Rectal smooth muscle tissue (tissue), 1 donor: ENCODE data around the gene NAT8L.

Source experiments
- H3K27ac ChIP-seq: one replicate; pipeline ENCODE4 v1.7.0; 2013; ENCODE audit warnings: low read depth, low read length, inconsistent platforms
- H3K27me3 ChIP-seq: one replicate; pipeline ENCODE4 v1.7.0; 2013; ENCODE audit warnings: low read length; ENCODE audit not compliant: control insufficient read depth, insufficient read depth
- H3K36me3 ChIP-seq: one replicate; pipeline ENCODE4 v1.7.0; 2013; ENCODE audit warnings: low read length; ENCODE audit not compliant: control insufficient read depth, insufficient read depth
- H3K4me1 ChIP-seq: one replicate; pipeline ENCODE4 v1.7.0; 2013; ENCODE audit warnings: low read length; ENCODE audit not compliant: control insufficient read depth, insufficient read depth
- H3K4me3 ChIP-seq: one replicate; pipeline ENCODE4 v1.7.0; 2013; ENCODE audit warnings: low read length
- H3K9ac ChIP-seq: one replicate; pipeline ENCODE4 v1.7.0; 2013; ENCODE audit warnings: low read length

NAT8L gene

DNA sequence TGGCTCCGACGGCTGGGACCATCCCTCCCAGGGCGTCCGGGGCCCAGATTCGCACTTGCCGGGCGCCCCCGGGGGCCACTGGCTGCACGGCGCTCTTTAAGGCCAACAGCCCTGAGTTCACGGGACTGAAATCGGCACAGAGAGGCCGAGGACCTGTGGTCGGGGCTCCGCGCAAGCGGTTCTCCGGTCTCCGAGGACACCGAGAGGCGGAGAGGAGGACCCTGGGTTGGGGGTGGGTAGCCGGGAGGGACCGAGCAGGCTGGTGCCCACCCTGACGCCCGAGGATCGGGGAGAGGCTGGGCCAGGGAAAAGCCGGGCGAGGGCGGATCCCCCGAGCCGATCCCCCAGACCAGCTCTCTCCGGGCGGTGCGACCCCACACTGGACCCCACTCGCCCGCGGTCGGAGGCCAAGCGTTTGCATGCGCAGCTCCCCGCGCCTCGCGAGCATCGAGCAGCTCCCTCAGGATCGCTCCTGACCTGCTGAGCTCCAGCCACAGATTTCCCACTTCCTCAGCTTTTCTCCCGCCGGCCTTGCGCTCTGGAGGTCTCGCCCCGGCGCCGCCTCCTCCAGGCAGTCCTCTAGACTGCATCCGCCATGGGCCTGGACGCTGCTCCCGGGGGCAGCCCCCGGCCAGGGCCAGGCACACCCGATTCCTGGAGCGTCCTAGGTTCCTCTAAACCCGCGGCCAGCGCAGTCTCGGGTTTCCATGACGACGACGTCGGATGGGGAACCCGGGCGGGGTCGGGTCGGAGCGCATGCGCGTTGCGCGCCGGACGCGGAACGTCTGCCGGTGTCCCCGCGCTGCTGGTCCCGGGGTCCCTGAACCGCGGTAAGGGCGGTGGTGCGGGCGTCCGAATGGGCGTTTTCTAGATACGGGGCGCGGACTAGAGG is 17.6 kb upstream of the NAT8L start:
- Histone ChIP-seq H3K4me1 (no peaks in the 10 kb centered on the region), H3K27me3 (peaks cover 9% of the 10 kb centered on the region), H3K4me3 (peak overlapping the region; percentile 73), H3K9ac (no peak overlapping the region), H3K36me3 (no peaks in the 10 kb centered on the region), H3K27ac (no peak overlapping the region)

GRCh38 chr4:2042204-2042946 is 16.8 kb upstream of the NAT8L start:
- H3K4me1 ChIP-seq: no peaks in the 10 kb centered on the region
- no peak overlapping the region for H3K9ac ChIP-seq
- H3K36me3 ChIP-seq: no peaks in the 10 kb centered on the region
- H3K27me3 ChIP-seq: peaks cover 9% of the 10 kb centered on the region
- peak overlapping the region; percentile 73 for H3K4me3 ChIP-seq
- no peak overlapping the region for H3K27ac ChIP-seq

DNA sequence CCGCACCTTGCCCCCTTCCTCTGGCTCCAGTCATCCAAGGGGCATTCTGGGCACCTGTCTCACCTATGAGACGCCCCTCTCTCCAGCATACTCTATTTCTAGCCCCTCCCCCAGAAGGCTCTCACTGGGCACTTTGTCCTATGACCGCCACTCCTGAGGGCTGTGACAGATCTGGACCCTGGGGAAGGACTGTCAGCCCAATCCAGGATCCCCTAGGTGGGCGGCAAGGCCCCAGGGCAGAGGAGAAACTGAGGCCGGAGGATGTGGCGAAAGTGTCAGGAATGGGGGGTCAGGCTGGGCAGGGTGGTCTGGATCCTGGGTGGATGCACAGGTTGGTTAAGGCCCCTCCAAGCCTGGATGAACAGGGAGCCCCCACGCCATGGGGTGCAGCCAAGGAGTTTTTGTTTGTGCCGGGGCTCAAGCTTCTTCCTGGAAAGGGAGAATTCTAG is 16.2 kb upstream of the NAT8L start:
- Histone ChIP-seq H3K4me3 (no peak overlapping the region), H3K27me3 (peaks cover 14% of the 10 kb centered on the region)

DNA sequence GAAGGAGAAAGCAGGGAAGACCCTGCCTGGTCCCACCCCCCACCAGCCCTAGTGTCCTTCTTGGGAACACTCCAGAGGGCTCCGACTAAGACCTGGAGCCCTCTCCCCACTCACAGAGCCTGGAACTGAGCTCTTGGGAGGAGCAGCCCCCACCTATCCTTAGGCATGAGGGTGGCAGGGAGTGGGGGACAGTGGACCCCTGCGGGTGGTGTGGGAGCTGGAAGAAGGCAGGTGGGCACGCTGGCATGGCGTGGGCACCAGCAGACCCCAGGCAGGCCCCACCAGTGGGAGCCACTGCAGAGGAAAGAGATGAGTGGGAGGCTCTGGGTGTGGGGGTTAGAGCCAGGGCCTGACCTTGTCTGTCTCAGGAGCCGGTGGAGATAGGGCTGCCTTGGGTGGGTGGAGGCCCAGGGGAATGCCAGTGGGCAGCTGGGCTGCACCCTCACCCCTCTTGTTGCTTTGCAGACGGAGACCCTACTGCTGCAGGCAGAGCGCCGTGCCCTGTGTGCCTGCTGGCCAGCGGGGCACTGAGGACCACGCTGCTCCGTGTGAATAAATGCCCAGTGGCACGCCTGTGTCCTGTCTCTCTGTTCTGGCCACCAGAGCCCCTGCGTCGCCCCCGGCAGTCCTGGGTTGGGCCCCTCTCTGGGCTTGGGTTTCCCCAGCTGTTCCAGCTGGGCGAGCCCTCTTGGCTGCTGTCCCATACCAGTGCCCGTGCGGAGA is 15.6 kb upstream of the NAT8L start:
- no peak overlapping the region for H3K27ac ChIP-seq
- no peaks in the 10 kb centered on the region for H3K4me1 ChIP-seq
- H3K4me3 ChIP-seq: no peak overlapping the region
- no peak overlapping the region for H3K9ac ChIP-seq
- no peaks in the 10 kb centered on the region for H3K36me3 ChIP-seq
- H3K27me3 ChIP-seq: peaks cover 15% of the 10 kb centered on the region

More for the DNA sequence above, 16.2 kb upstream of the NAT8L start:
- Histone ChIP-seq H3K27ac (no peak overlapping the region), H3K36me3 (no peaks in the 10 kb centered on the region), H3K9ac (no peak overlapping the region), H3K4me1 (no peaks in the 10 kb centered on the region)

GRCh38 chr4:2044119-2044485 is 15.0 kb upstream of the NAT8L start:
- Histone ChIP-seq H3K4me1 (no peaks in the 10 kb centered on the region), H3K27me3 (peaks cover 15% of the 10 kb centered on the region), H3K27ac (no peak overlapping the region), H3K9ac (no peak overlapping the region), H3K36me3 (no peaks in the 10 kb centered on the region), H3K4me3 (no peak overlapping the region)

DNA sequence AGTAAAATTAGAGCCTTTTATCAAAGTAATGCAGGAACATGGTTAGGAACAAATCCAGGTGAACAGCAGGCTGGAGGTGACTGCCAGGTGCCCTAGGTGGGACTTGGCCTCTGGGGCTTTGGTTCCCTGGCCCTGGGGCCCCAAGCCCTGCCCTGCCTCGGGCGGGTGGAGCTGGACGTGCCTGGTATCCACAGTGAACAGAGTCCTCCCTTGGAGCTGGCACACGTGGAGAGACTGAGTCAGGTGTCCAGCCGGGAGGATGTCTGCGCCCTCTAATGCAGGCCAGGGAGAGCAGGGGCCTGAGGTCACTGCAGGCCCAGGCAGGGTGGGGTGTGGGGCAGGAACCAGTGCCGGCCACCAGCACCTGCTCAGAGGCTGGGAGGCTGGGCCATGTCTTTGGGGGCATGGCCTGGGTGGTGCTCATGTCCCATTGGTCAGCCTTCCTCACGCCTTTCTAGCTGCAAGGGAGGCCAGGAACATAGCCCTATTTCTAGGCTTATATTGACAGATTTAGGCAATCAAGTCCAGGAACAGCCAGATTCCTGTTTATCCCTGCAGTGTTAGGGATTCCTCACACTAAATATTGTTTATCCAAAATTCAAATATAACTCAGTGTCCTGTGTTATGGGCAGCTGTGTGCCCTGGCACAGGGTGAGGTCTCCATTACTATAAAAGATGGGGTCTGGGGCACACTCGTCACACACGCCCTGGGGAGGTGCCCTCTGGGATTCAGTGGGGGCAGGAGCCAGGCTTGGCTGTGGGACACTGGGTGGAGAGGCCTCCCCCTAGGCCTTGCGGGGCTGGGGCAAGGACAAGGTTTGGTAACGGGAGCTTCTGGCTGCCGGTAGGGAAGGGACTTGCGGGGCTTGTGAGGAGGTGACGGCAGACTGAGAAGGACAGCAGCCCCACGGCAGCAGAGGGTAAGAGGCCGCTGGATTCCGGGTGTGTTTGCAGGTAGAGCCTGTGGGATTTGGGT is 14.3 kb upstream of the NAT8L start:
- no peaks in the 10 kb centered on the region for H3K4me1 ChIP-seq
- H3K9ac ChIP-seq: no peak overlapping the region
- H3K27ac ChIP-seq: no peak overlapping the region
- H3K27me3 ChIP-seq: peaks cover 15% of the 10 kb centered on the region
- H3K36me3 ChIP-seq: no peaks in the 10 kb centered on the region
- no peak overlapping the region for H3K4me3 ChIP-seq

- Histone ChIP-seq H3K4me1 (no peaks in the 10 kb centered on the region), H3K27me3 (peaks cover 15% of the 10 kb centered on the region), H3K9ac (no peak overlapping the region), H3K27ac (no peak overlapping the region), H3K36me3 (no peaks in the 10 kb centered on the region), H3K4me3 (no peak overlapping the region)
These were observed 13.6 kb upstream of the NAT8L start for GRCh38 chr4:2045518-2045951.

GRCh38 chr4:2046031-2046961 is 12.8 kb upstream of the NAT8L start:
- Histone ChIP-seq H3K4me1 (no peaks in the 10 kb centered on the region), H3K4me3 (no peak overlapping the region), H3K27me3 (peaks cover 17% of the 10 kb centered on the region), H3K9ac (no peak overlapping the region), H3K36me3 (no peaks in the 10 kb centered on the region), H3K27ac (no peak overlapping the region)

DNA sequence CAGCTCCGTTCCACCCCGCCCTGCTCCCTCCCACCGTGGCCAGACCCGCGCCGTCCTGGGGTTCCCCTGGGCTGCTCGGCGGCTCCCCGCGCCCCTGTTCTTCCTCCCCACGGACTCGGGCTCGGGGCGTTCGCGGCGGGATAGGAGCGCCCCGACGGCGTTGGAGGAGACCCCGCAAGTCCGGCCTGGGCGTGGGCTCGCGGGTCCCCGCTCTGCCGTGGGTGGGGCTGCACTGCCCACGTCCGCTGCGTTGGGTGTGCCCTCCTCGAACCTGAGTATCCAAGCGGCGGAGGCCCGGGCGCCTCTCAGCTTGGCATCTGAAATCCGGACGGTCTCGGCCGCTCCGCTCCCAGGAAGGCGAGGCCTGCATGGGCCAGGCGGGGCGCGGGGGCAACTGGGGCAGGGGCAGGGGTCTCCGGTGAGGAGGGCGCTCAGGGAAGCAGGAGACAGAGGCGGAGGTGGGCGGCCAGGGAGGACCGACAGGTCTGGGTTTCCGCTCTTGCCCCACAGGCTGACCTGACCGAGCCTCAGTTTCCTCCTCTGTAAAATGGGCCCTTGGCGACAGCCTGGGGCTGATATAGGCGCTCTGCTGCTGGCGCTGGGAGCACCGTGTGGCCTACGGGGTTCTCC is 12.0 kb upstream of the NAT8L start:
- H3K9ac ChIP-seq: no peak overlapping the region
- H3K4me3 ChIP-seq: no peak overlapping the region
- peaks cover 13% of the 10 kb centered on the region for H3K27me3 ChIP-seq
- H3K36me3 ChIP-seq: no peaks in the 10 kb centered on the region
- H3K4me1 ChIP-seq: no peaks in the 10 kb centered on the region
- H3K27ac ChIP-seq: no peak overlapping the region

- Histone ChIP-seq H3K4me3 (no peak overlapping the region), H3K9ac (no peak overlapping the region), H3K27me3 (peaks cover 13% of the 10 kb centered on the region), H3K36me3 (no peaks in the 10 kb centered on the region), H3K4me1 (no peaks in the 10 kb centered on the region), H3K27ac (no peak overlapping the region)
These were observed 11.1 kb upstream of the NAT8L start for GRCh38 chr4:2047781-2048581.
